ENCODE measurements around the gene SLC25A14. TPM values are rescaled to one million over a fixed set of nuclear protein-coding genes. Genes with fewer than 3 reads are reported as not detected.

The SLC25A14 gene
- total and polyA plus RNA-seq, 2 of the 8 experiments (the other 6 are each of a cell fraction or from before 2014, with no cell fraction given) = 9.3 to 14.2 TPM

GRCh38 chrX:130393451-130394074 is 53.8 kb downstream of the SLC25A14 start:
- FAIRE-seq = peak; percentile 52
- no peaks in the 10 kb centered on the region; a peak in 1 of 7 replicates for H3K27me3 ChIP-seq (replicated peaks in 1 of 4; ENCODE audit: control insufficient read depth in 3 of 4, extremely low read depth in 1 of 4, insufficient read depth in 3 of 4, low read length in 3 of 4)
- CTCF ChIA-PET (ENCODE audit: partially characterized antibody) = interaction anchor here (0.6 to 1.6 kb wide), 11 partner anchors 9 to 528 kb away, joined by 3 to 7 read pairs (median 3); partner anchors contain the start of gene RBMX2
- no peak for TF ChIP-seq EZH2 (IDR thresholded peaks at IDR 0.05; ENCODE audit: low read depth, low read length, severe bottlenecking)
- no peak for TF ChIP-seq FOSL1 (IDR thresholded peaks at IDR 0.05; ENCODE audit: insufficient read depth, low read depth, low read length)
- TF ChIP-seq TAF7 (optimal IDR thresholded peaks at IDR 0.05; ENCODE audit: borderline replicate concordance, low read depth, low read length) = no peak
- no peak for TF ChIP-seq CBX5 (IDR thresholded peaks at IDR 0.05; ENCODE audit: low read depth, low read length)
- 0 out of 2 replicates have a peak, but pooled peaks have one; percentile 10 for TF ChIP-seq TEAD4 (IDR thresholded peaks at IDR 0.05; ENCODE audit: low read depth, low read length)
- no peak for TF ChIP-seq GTF2F1 (IDR thresholded peaks at IDR 0.05; ENCODE audit: borderline replicate concordance, low read depth, low read length)
- no peak for TF ChIP-seq TCF12 (IDR thresholded peaks at IDR 0.05; ENCODE audit: low read depth, low read length)
- no peak for TF ChIP-seq SRF (IDR thresholded peaks at IDR 0.05; ENCODE audit: low read depth, low read length)
- no peak for TF ChIP-seq BRCA1 (IDR thresholded peaks at IDR 0.05; ENCODE audit: low read depth, low read length)
- no peak for TF ChIP-seq GABPA (IDR thresholded peaks at IDR 0.05; ENCODE audit: borderline replicate concordance, insufficient read depth, low read length)
- TF ChIP-seq JUN (IDR thresholded peaks at IDR 0.05; ENCODE audit: low read depth, low read length) = no peak
- TF ChIP-seq BCL11A (IDR thresholded peaks at IDR 0.05; ENCODE audit: low read depth in 2 of 2, low read length in 2 of 2) = no peak
- TF ChIP-seq MAX (IDR thresholded peaks at IDR 0.05) = no peak
- no peak for TF ChIP-seq SIRT6 (IDR thresholded peaks at IDR 0.05; ENCODE audit: low read length)

More at GRCh38 chrX:130393451-130394074, 53.8 kb downstream of the SLC25A14 start:
- no peak overlapping the region for H3K4me3 ChIP-seq (ENCODE audit: extremely low read depth in 1 of 4, insufficient read depth in 2 of 4, low read depth in 3 of 4, low read length in 4 of 4)
- no peak overlapping the region for H2BK120ac ChIP-seq (replicated peaks; ENCODE audit: low read depth, low read length)
- no peak overlapping the region for H3K14ac ChIP-seq (ENCODE audit: insufficient read length)
- H3K9me3 ChIP-seq (ENCODE audit: insufficient read depth in 2 of 2, low read depth in 1 of 2, low read length in 1 of 2) = no peaks in the 10 kb centered on the region
- no peak overlapping the region for H3K56ac ChIP-seq (replicated peaks; ENCODE audit: insufficient read length, low read depth, low read length)
- no peak overlapping the region for H2BK15ac ChIP-seq (ENCODE audit: low read length)
- no peak overlapping the region for H3K9ac ChIP-seq (replicated peaks in 1 of 4; ENCODE audit: extremely low read depth in 1 of 4, low read depth in 3 of 4, low read length in 3 of 4)
- DNase-seq (ENCODE audit: low read depth in 1 of 2, low spot score in 2 of 2) = peak; percentile 3 to 50
- POLR2A ChIA-PET (ENCODE audit: partially characterized antibody) = no interaction called here
- no peaks in the 10 kb centered on the region for H3K23me2 ChIP-seq (ENCODE audit: low read depth, low read length)
- no peak overlapping the region for H2BK12ac ChIP-seq (ENCODE audit: low read depth, low read length)
- no peaks in the 10 kb centered on the region for H3K4me1 ChIP-seq (replicated peaks in 1 of 4; ENCODE audit: control insufficient read depth in 3 of 4, insufficient read depth in 4 of 4, low read length in 3 of 4)
- H3K4me2 ChIP-seq (ENCODE audit: insufficient read depth in 1 of 2, low read depth in 2 of 2, low read length in 2 of 2) = no peak overlapping the region
- H3K4ac ChIP-seq (replicated peaks; ENCODE audit: insufficient read length, low read depth, low read length) = no peak overlapping the region
- no peaks in the 10 kb centered on the region for H3K36me3 ChIP-seq (ENCODE audit: control insufficient read depth in 2 of 4, insufficient read depth in 4 of 4, low read length in 3 of 4)
- no peaks in the 10 kb centered on the region for H3K79me1 ChIP-seq (ENCODE audit: low read depth, low read length)
- 49% methylated on average over 5 of the region's 5 CpGs; no CpG with 5 or more reads in 1 of the 2 experiments for WGBS, 2 experiments (ENCODE audit: extremely low coverage in 1 of 2, insufficient coverage in 1 of 2, insufficient read length in 1 of 2, insufficient replicate concordance in 2 of 2, low coverage in 1 of 2, low lambda C conversion rate in 2 of 2, missing lambda C conversion rate in 1 of 2)
- no peaks in the 10 kb centered on the region for H4K20me1 ChIP-seq (replicated peaks in 1 of 2; ENCODE audit: control insufficient read depth in 1 of 2, insufficient read depth in 2 of 2, low read length in 2 of 2)
- H3K23ac ChIP-seq (ENCODE audit: insufficient read length) = no peak overlapping the region
- H4K5ac ChIP-seq (ENCODE audit: insufficient read length, low read depth, low read length) = no peak overlapping the region
- H2BK5ac ChIP-seq (ENCODE audit: low read depth, low read length) = no peak overlapping the region
- H4K8ac ChIP-seq (ENCODE audit: extremely low read depth, insufficient read depth, low read length) = no peak overlapping the region
- no peak overlapping the region for H3K18ac ChIP-seq (ENCODE audit: extremely low read depth, low read length)
- no peak overlapping the region for H2BK20ac ChIP-seq (ENCODE audit: low read length)
- no peak overlapping the region for H2AK5ac ChIP-seq (ENCODE audit: low read depth, low read length)
- no peak overlapping the region for H4K91ac ChIP-seq (replicated peaks; ENCODE audit: insufficient read length, low read length)
- H3K79me2 ChIP-seq (ENCODE audit: control insufficient read depth in 1 of 2, insufficient read depth in 2 of 2, low read length in 2 of 2) = no peaks in the 10 kb centered on the region
- no peak overlapping the region for H3K27ac ChIP-seq (ENCODE audit: low read depth, low read length)
- H2AFZ ChIP-seq (ENCODE audit: low read length) = no peak overlapping the region
